ENCODE data around the gene TTC16.

Gene TTC16

GRCh38 chr9:127722055-127722745 lies 6.3 kb downstream of the TTC16 start:
- peak; percentile 96 for DNase-seq

GRCh38 chr9:127723013-127723412 lies 7.1 kb downstream of the TTC16 start:
- DNase-seq = no peak

- peak; percentile 83 for DNase-seq
Observed at GRCh38 chr9:127723444-127723843, 7.6 kb downstream of the TTC16 start.

- DNase-seq = peak; percentile 88
Observed at GRCh38 chr9:127724012-127724411, 8.1 kb downstream of the TTC16 start.

- no peak for DNase-seq
Observed at GRCh38 chr9:127726871-127727270, 11.0 kb downstream of the TTC16 start.

GRCh38 chr9:127728808-127729207 lies 12.9 kb downstream of the TTC16 start:
- DNase-seq = no peak

GRCh38 chr9:127729522-127730256 lies 13.8 kb downstream of the TTC16 start:
- DNase-seq = no peak

GRCh38 chr9:127730262-127730661 lies 14.4 kb downstream of the TTC16 start:
- DNase-seq = no peak

GRCh38 chr9:127730799-127731410 lies 15.0 kb downstream of the TTC16 start:
- no peak for DNase-seq

- DNase-seq = no peak
Observed at GRCh38 chr9:127731938-127732337, 16.1 kb downstream of the TTC16 start.

- no peak for DNase-seq
Observed at GRCh38 chr9:127732444-127732843, 16.6 kb downstream of the TTC16 start.

GRCh38 chr9:127733614-127734013 lies 17.7 kb downstream of the TTC16 start:
- DNase-seq = no peak

- peak; percentile 24 for DNase-seq
Observed at GRCh38 chr9:127734247-127734746, 18.4 kb downstream of the TTC16 start.

- DNase-seq = peak; percentile 99
Observed at GRCh38 chr9:127734747-127735529, 19.1 kb downstream of the TTC16 start, which contains the start of gene TOR2A. TOR2A (minus strand) TSS chr9:127735294; CDS start chr9:127735270, 24 bp downstream.

GRCh38 chr9:127735530-127736185 lies 19.8 kb downstream of the TTC16 start:
- DNase-seq = no peak

GRCh38 chr9:127738666-127739065 lies 22.8 kb downstream of the TTC16 start:
- DNase-seq = no peak

GRCh38 chr9:127739614-127740330 lies 23.9 kb downstream of the TTC16 start:
- DNase-seq = no peak

GRCh38 chr9:127741831-127742434 lies 26.1 kb downstream of the TTC16 start:
- no peak for DNase-seq

- peak; percentile 99 for DNase-seq
Observed at GRCh38 chr9:127742435-127743088, 26.7 kb downstream of the TTC16 start.

- DNase-seq = no peak
Observed at GRCh38 chr9:127744398-127745110, 28.7 kb downstream of the TTC16 start.
